ENCODE data around the gene RASSF1.
"Not testable (repeated sequence)": the region's sequence is repeated elsewhere in the genome, so short reads cannot be mapped to it uniquely, and the experiment has no call there.

RASSF1 gene

GRCh38 chr3:50288387-50289007 is 52.1 kb downstream of the RASSF1 start:
- in situ Hi-C loops (cut with MboI; ENCODE audit: low sequenced_read_pairs), result no loop called here

- in situ Hi-C loops (cut with MboI; ENCODE audit: low sequenced_read_pairs), result no loop called here
These were observed 53.4 kb downstream of the RASSF1 start for GRCh38 chr3:50287262-50287661.

- in situ Hi-C loops (cut with MboI; ENCODE audit: low sequenced_read_pairs), result no loop called here
These were observed 54.1 kb downstream of the RASSF1 start for GRCh38 chr3:50286322-50287227.

- in situ Hi-C loops (cut with MboI; ENCODE audit: low sequenced_read_pairs), result not testable (repeated sequence)
These were observed 56.5 kb downstream of the RASSF1 start for GRCh38 chr3:50284121-50284520.
